Kidney glomerular epithelial cell (primary cell): ENCODE data around the gene CNR2.
"Not testable (repeated sequence)": the region's sequence is repeated elsewhere in the genome, so short reads cannot be mapped to it uniquely, and the experiment has no call there.

Source experiments
- DNase-seq: peaks from one replicate; lab custom pipeline; 2025; lab: John Stamatoyannopoulos, UW

Gene CNR2

GRCh38 chr1:23913212-23913880 is at the start of gene CNR2:
Gene CNR2 (minus strand): TSS chr1:23913362. CDS start chr1:23875617, 37,745 bp downstream.
- DNase-seq, result no peak

- DNase-seq, result no peak
These were observed 47.3 kb upstream of the CNR2 start for GRCh38 chr1:23960291-23961020.

- DNase-seq, result peak; percentile 92
These were observed 46.5 kb upstream of the CNR2 start, which contains the start of gene PNRC2 for GRCh38 chr1:23959461-23960290. Gene PNRC2 (plus strand): TSS chr1:23959828. CDS start chr1:23961458, 1,630 bp downstream.

GRCh38 chr1:23958810-23959460 is 45.8 kb upstream of the CNR2 start:
- peak; percentile 83 for DNase-seq

- DNase-seq, result not testable (repeated sequence)
These were observed 45.1 kb upstream of the CNR2 start for GRCh38 chr1:23958040-23958809.

GRCh38 chr1:23957096-23957495 is 43.9 kb upstream of the CNR2 start:
- no peak for DNase-seq

- no peak for DNase-seq
These were observed 39.9 kb upstream of the CNR2 start for GRCh38 chr1:23953020-23953419.

- DNase-seq, result no peak
These were observed 34.2 kb upstream of the CNR2 start for GRCh38 chr1:23947366-23947765.

GRCh38 chr1:23936481-23937176 is 23.5 kb upstream of the CNR2 start:
- DNase-seq, result no peak

GRCh38 chr1:23931491-23931880 is 18.3 kb upstream of the CNR2 start:
- peak; percentile 62 for DNase-seq

GRCh38 chr1:23930861-23931490 is 17.8 kb upstream of the CNR2 start:
- peak; percentile 94 for DNase-seq

- DNase-seq, result no peak
These were observed 17.1 kb upstream of the CNR2 start for GRCh38 chr1:23930270-23930669.

- no peak for DNase-seq
These were observed 15.6 kb upstream of the CNR2 start for GRCh38 chr1:23928789-23929188.

GRCh38 chr1:23927097-23927496 is 13.9 kb upstream of the CNR2 start:
- no peak for DNase-seq

GRCh38 chr1:23925279-23925678 is 12.1 kb upstream of the CNR2 start:
- DNase-seq, result no peak

- no peak for DNase-seq
These were observed 11.4 kb upstream of the CNR2 start for GRCh38 chr1:23924601-23925000.

- no peak for DNase-seq
These were observed 10.7 kb upstream of the CNR2 start for GRCh38 chr1:23923592-23924499.

GRCh38 chr1:23922321-23922943 is 9.3 kb upstream of the CNR2 start:
- no peak for DNase-seq
